T-cell (primary cell): ENCODE measurements around the gene C20orf141. TPM values are rescaled to one million over a fixed set of nuclear protein-coding genes. Genes with fewer than 3 reads are reported as not detected.
"Not testable (repeated sequence)": the region's sequence is repeated elsewhere in the genome, so short reads cannot be mapped to it uniquely, and the experiment has no call there.

Source experiments
- ATAC-seq, 4 experiments: fragments of 200-7000 bp in 3 of 4; fragments of 150-1000 bp in 1 of 4; cut with Tn5 transposase; replicated peaks in 1 of 4; 1 replicate in 3 of 4; 2 replicates in 1 of 4; pipeline ENCODE4 v1.10.0; 2021; ENCODE audit warnings: moderate library complexity in 3 of 4, mild to moderate bottlenecking in 2 of 4, moderate number of reproducible peaks in 1 of 4
- CTCF ChIA-PET, 2 donors: fragments of 300-600 bp; sonication (Branson Sonifier 250); formaldehyde crosslinking; loops; one replicate each; lab custom pipeline; 2022; ENCODE audit warnings: antibody characterized with exemption in 2 of 2; lab: Charles Lee
- POLR2A ChIA-PET, 2 donors: fragments of 300-600 bp; sonication (Branson Sonifier 250); formaldehyde crosslinking; loops; one replicate each; lab custom pipeline; 2022; ENCODE audit warnings: antibody characterized with exemption in 2 of 2; lab: Charles Lee
- DNase-seq, 35 experiments: peaks; one replicate each; pipeline versions ENCODE4 v3.0.0 to v3.0.0-alpha.2; 2013 to 2023
- H3K27ac ChIP-seq: one replicate; pipeline ENCODE4 v1.5.1; 2013; ENCODE audit warnings: low read length
- H3K27me3 ChIP-seq, 2 experiments: replicated peaks in 1 of 2; 1 replicate in 1 of 2; 2 replicates in 1 of 2; pipeline versions ENCODE4 v1.6.1 to v1.7.0; 2013; ENCODE audit warnings: low read length in 1 of 2, mixed read lengths in 1 of 2; ENCODE audit not compliant: control insufficient read depth in 2 of 2, insufficient read depth in 2 of 2; ENCODE audit errors: extremely low read depth in 1 of 2
- H3K36me3 ChIP-seq, 2 donors: 1 replicate in 1 of 2; 2 replicates in 1 of 2; pipeline versions ENCODE4 v1.6.1 to v1.7.0; 2013; ENCODE audit warnings: low read length in 1 of 2; ENCODE audit not compliant: control insufficient read depth in 2 of 2, insufficient read depth in 1 of 2; ENCODE audit errors: extremely low read depth in 1 of 2
- H3K4me1 ChIP-seq, 2 experiments: 1 replicate in 1 of 2; 2 replicates in 1 of 2; pipeline versions ENCODE4 v1.6.1 to v1.7.0; 2013; ENCODE audit warnings: low read length in 2 of 2, mixed read lengths in 1 of 2; ENCODE audit not compliant: insufficient read depth in 2 of 2, control insufficient read depth in 1 of 2; ENCODE audit errors: extremely low read depth in 1 of 2
- H3K4me3 ChIP-seq, 2 donors: 1 replicate in 1 of 2; 2 replicates in 1 of 2; pipeline versions ENCODE4 v1.5.1 to v1.7.0; 2013; ENCODE audit warnings: mild to moderate bottlenecking in 2 of 2, low read length in 1 of 2, moderate library complexity in 1 of 2; ENCODE audit not compliant: control insufficient read depth in 1 of 2; ENCODE audit errors: extremely low read depth in 1 of 2
- H3K9me3 ChIP-seq: 2 replicates; pipeline ENCODE4 v1.7.0; 2013
- H3K27ac Mint-ChIP-seq, 2 donors: one replicate each; pipeline ENCODE4 v1.8.0; 2020 to 2021; ENCODE audit warnings: mild to moderate bottlenecking in 2 of 2, mixed read lengths in 2 of 2
- H3K27me3 Mint-ChIP-seq, 2 donors: one replicate each; pipeline ENCODE4 v1.8.0; 2021 to 2022; ENCODE audit warnings: mixed read lengths in 2 of 2
- H3K36me3 Mint-ChIP-seq: one replicate; pipeline ENCODE4 v1.8.0; 2021; ENCODE audit warnings: mixed read lengths
- H3K4me1 Mint-ChIP-seq, 3 donors: one replicate each; pipeline ENCODE4 v1.8.0; 2020 to 2022; ENCODE audit warnings: mixed read lengths in 3 of 3, mild to moderate bottlenecking in 1 of 3
- H3K4me3 Mint-ChIP-seq, 3 donors: one replicate each; pipeline ENCODE4 v1.8.0; 2020 to 2022; ENCODE audit warnings: mild to moderate bottlenecking in 3 of 3, mixed read lengths in 3 of 3, moderate library complexity in 3 of 3
- H3K9me3 Mint-ChIP-seq, 3 donors: one replicate each; pipeline ENCODE4 v1.8.0; 2020 to 2022; ENCODE audit warnings: mixed read lengths in 3 of 3
- WGBS: methylation state at CpG from one replicate; pipeline ENCODE4 v1.1.5; 2013; ENCODE audit warnings: missing lambda C conversion rate; ENCODE audit not compliant: insufficient coverage; 5-methylcytosine and 5-hydroxymethylcytosine counted together
- total RNA-seq, 35 experiments: library from RNA in 6 of 35; stranded (reverse) in 6 of 35; fragments of 120-200 nt in 1 of 35; gene quantifications; one replicate each; pipeline versions ENCODE4 v1.2.1 to v1.2.4 and lab custom pipeline; 2013 to 2026

Gene C20orf141
- total RNA-seq, 5 donors from 2014 or later (not counting 1 experiment from before 2014, with no cell fraction given): not detected

DNA sequence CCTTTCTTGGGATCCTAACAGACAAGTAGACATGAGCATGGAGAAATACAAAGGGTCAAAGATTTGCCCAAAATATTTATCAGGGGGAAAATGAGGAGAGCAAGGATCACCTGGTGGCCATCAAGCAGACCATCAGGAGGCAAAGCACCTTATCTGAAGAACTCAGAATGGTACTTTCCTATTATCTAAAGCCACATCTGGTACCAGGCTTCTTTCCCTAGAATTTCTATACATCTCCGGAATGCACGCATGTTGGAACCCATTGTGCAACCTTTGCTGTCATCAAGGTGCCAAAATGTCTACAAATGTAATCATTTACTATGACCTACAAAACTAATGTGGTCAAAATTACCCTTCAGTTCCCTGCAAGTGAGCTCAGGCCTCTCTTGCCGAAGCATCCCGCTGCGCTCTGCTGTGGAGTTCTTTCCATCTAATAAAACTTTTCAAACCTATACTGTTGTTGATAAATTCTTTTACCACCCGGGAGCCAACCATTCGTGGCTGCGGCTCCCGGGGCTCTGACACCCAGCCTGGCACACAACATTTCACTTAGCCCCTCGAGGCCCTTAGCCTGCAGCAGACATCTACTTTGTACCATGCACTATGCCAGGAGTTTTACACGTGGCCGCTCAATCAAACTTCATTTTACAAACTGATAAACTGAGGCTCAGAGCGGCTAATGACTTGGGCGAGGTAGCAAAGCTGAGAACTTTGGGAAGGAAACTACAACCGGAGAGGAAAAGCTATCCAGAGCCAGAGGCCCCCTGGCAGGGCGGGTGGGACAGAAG is 10.6 kb upstream of the C20orf141 start:
- Histone ChIP-seq H3K27ac (no peak overlapping the region), H3K4me3 (no peak overlapping the region), H3K27me3 (peaks cover 6 to 71% of the 10 kb centered on the region in 2 experiments), H3K4me1 (peaks cover 4 to 21% of the 10 kb centered on the region in 2 experiments), H3K36me3 (no peaks in the 10 kb centered on the region), H3K9me3 (no peaks in the 10 kb centered on the region)
- DNase-seq: no peak
- Mint-ChIP-seq H3K27me3 (peaks cover 50 to 74% of the 10 kb centered on the region in 2 donors), H3K9me3 (no peaks in the 10 kb centered on the region), H3K27ac (no peak overlapping the region), H3K4me1 (peaks cover 18 to 21% (median 20%) of the 10 kb centered on the region in 3 donors), H3K4me3 (no peak overlapping the region), H3K36me3 (no peaks in the 10 kb centered on the region)
- ChIA-PET POLR2A (no interaction called here), CTCF (no interaction called here)
- WGBS: 73% methylated on average over 8 of the region's 16 CpGs
- ATAC-seq: no peak

DNA sequence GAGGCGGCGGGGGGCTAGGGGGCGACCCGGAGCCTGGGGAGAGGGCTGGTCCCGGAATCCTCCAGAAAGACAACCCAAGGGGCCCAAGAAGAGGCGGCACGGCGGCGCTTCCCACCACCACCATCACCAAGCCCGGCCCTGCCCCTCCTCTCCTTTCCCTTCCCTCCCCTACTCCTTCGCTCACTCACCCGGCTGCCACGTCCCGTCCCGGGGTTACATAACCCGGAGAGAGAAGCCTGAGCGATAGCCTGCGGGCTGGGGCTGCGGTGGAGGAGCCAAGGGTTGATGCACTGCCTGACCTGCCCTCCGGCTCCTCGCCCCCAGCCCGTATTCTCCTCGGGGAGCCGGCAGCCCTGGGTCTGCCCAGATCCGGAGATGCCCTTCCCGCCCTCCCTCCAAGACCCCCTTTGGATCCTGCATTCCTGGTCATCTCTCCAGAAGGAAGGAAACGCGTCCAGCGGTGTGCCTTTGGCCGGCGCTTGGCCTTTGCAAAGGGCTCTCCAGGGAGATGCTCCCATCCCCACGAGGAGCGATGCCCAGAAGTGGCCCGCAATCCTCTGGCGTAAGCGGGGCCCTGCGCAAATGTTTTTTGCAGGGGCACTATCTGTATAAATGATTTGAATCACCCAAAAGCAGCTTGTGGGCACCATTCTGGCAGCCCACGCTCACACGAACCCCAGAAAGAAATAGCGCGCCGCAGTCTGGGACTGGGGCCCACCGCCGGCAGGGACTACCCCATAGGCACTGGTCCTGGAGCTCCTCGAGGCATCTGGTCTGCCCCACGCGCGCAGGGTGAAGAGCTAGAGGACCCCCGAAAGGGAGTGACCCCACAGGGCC is 9.7 kb upstream of the C20orf141 start:
- peaks cover 4 to 12% of the 10 kb centered on the region in 2 experiments for H3K4me1 ChIP-seq
- ChIA-PET CTCF (no interaction called here), POLR2A (no interaction called here)
- Mint-ChIP-seq H3K4me3 (no peak overlapping the region), H3K27ac (no peak overlapping the region), H3K9me3 (no peaks in the 10 kb centered on the region), H3K4me1 (peaks cover 10 to 13% (median 11%) of the 10 kb centered on the region in 3 donors), H3K36me3 (no peaks in the 10 kb centered on the region), H3K27me3 (peaks cover 42 to 66% of the 10 kb centered on the region in 2 donors)
- WGBS: 29% methylated on average over 40 of the region's 49 CpGs
- ATAC-seq: no peak
- no peak for DNase-seq
- no peaks in the 10 kb centered on the region for H3K9me3 ChIP-seq
- H3K36me3 ChIP-seq: no peaks in the 10 kb centered on the region
- no peak overlapping the region for H3K4me3 ChIP-seq
- H3K27me3 ChIP-seq: peaks cover 6 to 66% of the 10 kb centered on the region in 2 experiments
- H3K27ac ChIP-seq: no peak overlapping the region

DNA sequence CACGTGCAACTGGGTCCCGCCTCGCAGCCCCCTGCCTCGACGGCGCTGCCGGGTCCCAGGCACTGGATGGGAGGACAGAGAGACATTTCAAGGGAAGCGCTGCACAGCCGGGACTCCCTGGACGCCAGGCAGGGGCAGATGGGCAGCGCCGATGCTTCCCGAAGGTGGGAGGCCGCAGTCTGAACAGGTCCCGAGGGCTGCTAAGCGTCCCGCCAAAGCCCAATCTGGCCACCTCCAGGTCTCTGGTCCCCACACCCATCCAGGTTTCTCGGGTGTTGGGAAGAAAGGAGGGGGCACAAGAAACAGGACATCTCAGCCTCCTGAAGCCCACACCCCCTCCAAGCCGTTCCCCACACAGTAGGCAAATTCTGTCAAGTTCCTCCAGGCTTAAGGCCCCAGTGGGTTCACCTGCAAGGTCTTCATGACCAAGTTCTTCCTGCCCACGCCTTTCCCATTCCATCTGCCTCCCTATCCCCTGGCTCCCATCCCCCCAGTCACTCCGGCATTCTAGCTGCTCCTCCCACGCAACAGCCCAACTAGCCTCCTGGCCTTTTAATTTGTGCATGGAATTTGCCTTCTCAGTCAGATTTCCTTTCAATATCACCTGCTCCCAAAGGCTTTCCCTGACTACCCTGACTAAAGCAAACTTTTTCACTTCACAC is 9.0 kb upstream of the C20orf141 start:
- Mint-ChIP-seq H3K9me3 (no peaks in the 10 kb centered on the region), H3K4me3 (no peak overlapping the region), H3K27ac (no peak overlapping the region), H3K36me3 (no peaks in the 10 kb centered on the region), H3K4me1 (peaks cover 6 to 9% (median 7%) of the 10 kb centered on the region in 3 donors), H3K27me3 (peaks cover 37 to 66% of the 10 kb centered on the region in 2 donors)
- DNase-seq (no peak), ATAC-seq (no peak)
- CTCF ChIA-PET: no interaction called here
- Histone ChIP-seq H3K9me3 (no peaks in the 10 kb centered on the region), H3K27ac (no peak overlapping the region), H3K27me3 (peaks cover 6 to 60% of the 10 kb centered on the region in 2 experiments), H3K4me3 (no peak overlapping the region), H3K36me3 (no peaks in the 10 kb centered on the region), H3K4me1 (peaks cover 2 to 8% of the 10 kb centered on the region in 2 experiments)
- POLR2A ChIA-PET: no interaction called here
- WGBS: 65% methylated on average over 17 of the region's 22 CpGs

DNA sequence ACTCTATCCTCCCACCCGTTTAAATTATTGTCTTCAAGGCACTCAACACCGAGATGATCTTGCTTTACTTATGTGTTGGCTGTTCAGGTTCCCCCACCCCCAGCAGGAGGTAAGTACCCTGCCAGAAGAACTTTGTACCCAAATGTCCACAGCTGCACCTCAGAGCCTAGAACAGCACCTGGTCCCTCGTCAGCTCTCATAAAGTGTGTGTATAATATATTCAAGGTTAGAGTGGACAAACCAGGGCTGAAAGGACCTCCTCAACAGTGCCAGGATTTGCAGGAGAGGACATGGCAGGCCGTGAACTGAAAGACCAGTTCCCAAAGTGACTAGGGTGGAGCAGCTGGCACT is 8.5 kb upstream of the C20orf141 start:
- 80% methylated on average over 1 of the region's 4 CpGs for WGBS
- no peak for ATAC-seq

DNA sequence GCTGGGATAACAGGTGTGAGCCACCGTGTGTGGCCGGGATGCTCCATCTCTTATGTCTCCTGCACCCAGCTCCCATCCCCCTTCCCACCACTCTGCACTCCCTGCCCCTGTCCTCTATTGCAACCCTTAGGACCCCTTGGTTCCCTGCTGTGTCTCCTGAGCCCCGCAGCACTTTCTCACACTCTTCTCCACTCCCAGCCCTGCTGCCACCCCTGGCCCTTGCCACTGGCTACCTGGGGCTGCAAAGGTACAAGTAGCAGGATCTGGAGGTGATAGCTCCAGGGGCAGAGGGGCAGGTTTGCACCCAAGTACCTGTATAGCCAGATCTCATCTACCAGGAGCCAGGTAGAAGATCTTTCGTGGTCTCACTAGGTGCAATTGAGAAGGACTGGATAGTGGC is 7.8 kb upstream of the C20orf141 start:
- H3K9me3 ChIP-seq: no peaks in the 10 kb centered on the region
- no peak for DNase-seq
- Mint-ChIP-seq H3K4me1 (no peaks in the 10 kb centered on the region), H3K9me3 (peaks cover 0 to 3% (median 0%) of the 10 kb centered on the region in 3 donors), H3K27me3 (peaks cover 35 to 66% of the 10 kb centered on the region in 2 donors), H3K27ac (no peak overlapping the region), H3K36me3 (no peaks in the 10 kb centered on the region), H3K4me3 (no peak overlapping the region)
- ChIA-PET POLR2A (no interaction called here), CTCF (no interaction called here)
- H3K36me3 ChIP-seq: no peaks in the 10 kb centered on the region
- peaks cover 6 to 52% of the 10 kb centered on the region in 2 experiments for H3K27me3 ChIP-seq
- no peak for ATAC-seq
- H3K27ac ChIP-seq: no peak overlapping the region
- no peak overlapping the region for H3K4me3 ChIP-seq
- H3K4me1 ChIP-seq: no peaks in the 10 kb centered on the region
- whole genome bisulfite sequencing: 89% methylated on average over 3 of the region's 4 CpGs

More for the DNA sequence above, 8.5 kb upstream of the C20orf141 start:
- Mint-ChIP-seq H3K27me3 (peaks cover 37 to 66% of the 10 kb centered on the region in 2 donors), H3K4me1 (peaks cover 1 to 4% (median 2%) of the 10 kb centered on the region in 3 donors), H3K36me3 (no peaks in the 10 kb centered on the region), H3K27ac (no peak overlapping the region), H3K4me3 (no peak overlapping the region), H3K9me3 (no peaks in the 10 kb centered on the region)
- POLR2A ChIA-PET: no interaction called here
- CTCF ChIA-PET: no interaction called here
- no peak for DNase-seq
- Histone ChIP-seq H3K4me3 (no peak overlapping the region), H3K4me1 (peaks cover 0 to 2% of the 10 kb centered on the region in 2 experiments), H3K27me3 (peaks cover 6 to 55% of the 10 kb centered on the region in 2 experiments), H3K36me3 (no peaks in the 10 kb centered on the region), H3K27ac (no peak overlapping the region), H3K9me3 (no peaks in the 10 kb centered on the region)

DNA sequence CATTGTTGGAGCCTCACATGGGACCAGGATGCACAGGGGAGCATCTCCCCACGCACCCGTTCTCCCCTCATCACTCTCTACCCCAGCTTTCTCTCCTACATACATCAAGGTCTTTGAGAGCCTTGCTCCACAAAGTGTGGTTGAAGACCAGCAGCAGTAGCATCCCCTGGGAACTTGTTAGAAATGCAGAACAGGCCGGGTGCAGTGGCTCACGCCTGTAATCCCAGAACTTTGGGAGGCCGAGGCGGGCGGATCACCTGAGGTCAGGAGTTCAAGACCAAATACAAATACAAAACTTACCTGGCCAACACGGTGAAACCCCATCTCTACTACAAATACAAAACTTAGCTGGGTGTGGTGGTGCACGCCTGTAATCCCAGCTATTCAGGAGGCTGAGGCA is 6.9 kb upstream of the C20orf141 start:
- H3K9me3 ChIP-seq, H3K4me1 ChIP-seq, H3K36me3 Mint-ChIP-seq, ATAC-seq, POLR2A ChIA-PET, H3K9me3 Mint-ChIP-seq, H3K4me3 Mint-ChIP-seq, H3K36me3 ChIP-seq, DNase-seq, H3K27ac ChIP-seq, H3K4me1 Mint-ChIP-seq, H3K4me3 ChIP-seq, H3K27ac Mint-ChIP-seq: not testable (repeated sequence)
- peaks cover 6 to 50% of the 10 kb centered on the region in 2 experiments for H3K27me3 ChIP-seq
- H3K27me3 Mint-ChIP-seq: peaks cover 34 to 66% of the 10 kb centered on the region in 2 donors
- WGBS: 96% methylated on average over 4 of the region's 9 CpGs
- CTCF ChIA-PET: interaction anchor here in 1 of 2 donors (0.5 to 0.6 kb wide), 2 partner anchors 47 to 524 kb away, joined by 3 read pairs; no protein-coding TSS in a partner anchor
